Astrocyte (in vitro differentiated cells and primary cell): ENCODE results near the gene TMEM236. TPM values are rescaled to one million over a fixed set of nuclear protein-coding genes. Genes with fewer than 3 reads are reported as not detected.

Source experiments
- DNase-seq: peaks from one replicate; pipeline ENCODE4 v3.0.0-alpha.2; 2010; ENCODE audit warnings: low read depth
- FAIRE-seq: peaks from 2 replicates; lab custom pipeline; 2011; peaks lifted over from hg19 to GRCh38; lab: Jason Lieb, UNC
- H2AFZ ChIP-seq: 2 replicates; pipeline ENCODE4 v1.6.0; 2012; ENCODE audit warnings: low read depth, low read length, inconsistent platforms
- H3K27ac ChIP-seq: 2 replicates; pipeline ENCODE4 v1.5.1; 2011; ENCODE audit warnings: low read depth, low read length, inconsistent platforms
- H3K27me3 ChIP-seq: 2 replicates; pipeline ENCODE4 v1.6.0; 2011; ENCODE audit warnings: low read length, inconsistent platforms; ENCODE audit not compliant: insufficient read depth
- H3K36me3 ChIP-seq: 2 replicates; pipeline ENCODE4 v1.5.1; 2011; ENCODE audit warnings: low read length, inconsistent platforms; ENCODE audit not compliant: insufficient read depth
- H3K4me1 ChIP-seq: 2 replicates; pipeline ENCODE4 v1.5.1; 2011; ENCODE audit warnings: low read length, inconsistent platforms; ENCODE audit not compliant: insufficient read depth
- H3K4me2 ChIP-seq: 2 replicates; pipeline ENCODE4 v1.6.0; 2012; ENCODE audit warnings: low read length, inconsistent platforms
- H3K4me3 ChIP-seq: 2 replicates; pipeline ENCODE4 v1.5.1; 2011; ENCODE audit warnings: low read depth, mild to moderate bottlenecking, low read length, inconsistent platforms; ENCODE audit not compliant: insufficient read depth
- H3K79me2 ChIP-seq: 2 replicates; pipeline ENCODE4 v1.6.0; 2012; ENCODE audit warnings: mild to moderate bottlenecking, low read length, inconsistent platforms; ENCODE audit not compliant: insufficient read depth
- H3K9ac ChIP-seq: 2 replicates; pipeline ENCODE4 v1.6.0; 2012; ENCODE audit warnings: mild to moderate bottlenecking, low read length, inconsistent platforms
- H3K9me3 ChIP-seq: 2 replicates; pipeline ENCODE4 v1.5.1; 2012; ENCODE audit warnings: low read depth, mild to moderate bottlenecking, low read length, inconsistent platforms; ENCODE audit not compliant: insufficient read depth
- H4K20me1 ChIP-seq: 2 replicates; pipeline ENCODE4 v1.6.0; 2012; ENCODE audit warnings: low read length, inconsistent platforms; ENCODE audit not compliant: insufficient read depth
- H3K27ac Mint-ChIP-seq: one replicate; pipeline ENCODE4 v1.8.0; 2021; ENCODE audit warnings: mild to moderate bottlenecking, mixed read lengths; ENCODE audit not compliant: unreplicated experiment
- H3K27me3 Mint-ChIP-seq: one replicate; pipeline ENCODE4 v1.8.0; 2021; ENCODE audit warnings: low read depth, mixed read lengths; ENCODE audit not compliant: unreplicated experiment
- H3K36me3 Mint-ChIP-seq: one replicate; pipeline ENCODE4 v1.8.0; 2021; ENCODE audit warnings: low read depth, mixed read lengths; ENCODE audit not compliant: unreplicated experiment
- H3K4me1 Mint-ChIP-seq: one replicate; pipeline ENCODE4 v1.8.0; 2021; ENCODE audit warnings: low read depth, mixed read lengths; ENCODE audit not compliant: unreplicated experiment
- H3K4me3 Mint-ChIP-seq: one replicate; pipeline ENCODE4 v1.8.0; 2021; ENCODE audit warnings: mild to moderate bottlenecking, moderate library complexity, mixed read lengths; ENCODE audit not compliant: unreplicated experiment
- H3K9me3 Mint-ChIP-seq: one replicate; pipeline ENCODE4 v1.8.0; 2021; ENCODE audit warnings: mild to moderate bottlenecking, mixed read lengths; ENCODE audit not compliant: unreplicated experiment
- EZH2 ChIP-seq: IDR thresholded peaks from 2 replicates; pipeline ENCODE4 v1.6.1; 2012; ENCODE audit warnings: mild to moderate bottlenecking, low read length, inconsistent platforms; ENCODE audit not compliant: insufficient read depth
- total RNA-seq: library from RNA; stranded (reverse); gene quantifications from 2 replicates; pipeline ENCODE4 v1.2.1, GENCODE V29; 2021
- TF ChIP-seq, protein P1 (sequence below): IDR thresholded peaks from 2 replicates; pipeline ENCODE4 v1.5.1; 2011; ENCODE audit warnings: low read depth, mild to moderate bottlenecking, inconsistent platforms, low read length, moderate library complexity; ENCODE audit not compliant: insufficient read depth

The TMEM236 gene
- total RNA-seq, 1 donor from 2014 or later, result 0.43 TPM

DNA sequence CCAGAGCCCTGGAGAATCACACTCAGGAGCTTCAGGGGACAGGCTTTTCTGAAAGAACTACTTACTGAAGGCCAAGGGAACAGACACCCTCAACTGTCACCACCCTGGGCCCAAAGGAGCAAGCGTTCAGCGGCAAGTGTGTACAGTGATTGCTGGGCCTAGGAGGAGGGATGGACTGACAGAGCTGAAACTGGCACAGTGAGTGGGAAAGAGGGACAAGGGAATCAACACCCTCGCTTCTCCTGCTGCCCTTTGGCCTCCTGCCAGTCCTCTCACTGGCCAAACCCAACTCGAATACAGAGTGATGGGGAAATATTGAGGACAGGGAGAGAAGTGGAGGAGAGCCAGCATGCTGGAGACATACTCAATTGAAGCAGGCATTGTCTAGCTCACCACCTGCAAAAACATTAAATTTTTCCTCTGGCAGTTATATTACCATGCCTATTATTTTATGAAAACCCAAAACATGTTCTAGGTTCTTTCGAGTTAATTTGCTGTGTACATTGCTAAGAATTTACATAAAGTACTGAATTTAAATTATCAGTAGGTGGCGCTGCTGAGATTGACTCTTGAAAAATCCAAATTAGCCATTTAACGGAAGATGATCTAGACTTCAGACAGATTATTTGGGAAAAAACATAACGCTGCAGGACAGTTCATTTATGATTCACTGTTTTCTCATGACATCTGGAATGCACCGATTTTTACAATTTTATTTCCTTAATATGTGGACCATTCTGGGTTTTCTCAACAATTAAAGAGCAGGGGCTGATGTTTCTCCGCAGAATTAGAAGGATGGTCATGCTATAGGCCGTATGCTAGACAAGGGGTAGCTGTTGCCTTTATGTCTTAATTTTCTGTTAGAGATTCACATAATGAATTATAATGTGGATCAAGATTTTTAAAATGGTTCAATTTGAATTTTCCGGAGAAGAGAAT is 14.7 kb upstream of the TMEM236 start:
- no peak overlapping the region for H3K4me3 Mint-ChIP-seq
- peak; percentile 78 for FAIRE-seq
- H3K27ac ChIP-seq, result no peak overlapping the region

DNA sequence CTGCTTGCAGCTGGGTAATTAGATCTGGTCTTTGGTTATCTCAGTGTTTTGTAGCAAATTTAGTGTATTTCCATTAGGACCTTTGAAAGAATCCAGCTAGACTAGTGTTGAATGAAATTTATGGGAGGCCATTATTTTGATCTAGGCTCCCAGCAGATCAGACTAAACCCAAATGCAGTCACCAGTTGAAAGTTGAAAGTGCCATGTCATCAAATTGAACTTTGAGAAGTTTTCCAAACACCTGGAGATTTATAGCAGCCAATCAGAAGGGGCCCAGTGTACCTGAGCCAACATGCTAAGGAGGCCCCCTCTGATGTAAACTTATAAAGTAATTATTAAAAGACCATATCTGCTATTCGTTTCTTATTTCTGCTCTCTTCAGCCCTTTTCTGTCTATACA is 11.3 kb upstream of the TMEM236 start:
- DNase-seq, result no peak
- no peaks in the 10 kb centered on the region for H3K27me3 ChIP-seq
- H3K27ac ChIP-seq, result no peak overlapping the region
- H3K79me2 ChIP-seq, result no peaks in the 10 kb centered on the region
- no peak overlapping the region for H3K4me2 ChIP-seq
- TF ChIP-seq EZH2, result no peak
- TF ChIP-seq, protein P1, sequence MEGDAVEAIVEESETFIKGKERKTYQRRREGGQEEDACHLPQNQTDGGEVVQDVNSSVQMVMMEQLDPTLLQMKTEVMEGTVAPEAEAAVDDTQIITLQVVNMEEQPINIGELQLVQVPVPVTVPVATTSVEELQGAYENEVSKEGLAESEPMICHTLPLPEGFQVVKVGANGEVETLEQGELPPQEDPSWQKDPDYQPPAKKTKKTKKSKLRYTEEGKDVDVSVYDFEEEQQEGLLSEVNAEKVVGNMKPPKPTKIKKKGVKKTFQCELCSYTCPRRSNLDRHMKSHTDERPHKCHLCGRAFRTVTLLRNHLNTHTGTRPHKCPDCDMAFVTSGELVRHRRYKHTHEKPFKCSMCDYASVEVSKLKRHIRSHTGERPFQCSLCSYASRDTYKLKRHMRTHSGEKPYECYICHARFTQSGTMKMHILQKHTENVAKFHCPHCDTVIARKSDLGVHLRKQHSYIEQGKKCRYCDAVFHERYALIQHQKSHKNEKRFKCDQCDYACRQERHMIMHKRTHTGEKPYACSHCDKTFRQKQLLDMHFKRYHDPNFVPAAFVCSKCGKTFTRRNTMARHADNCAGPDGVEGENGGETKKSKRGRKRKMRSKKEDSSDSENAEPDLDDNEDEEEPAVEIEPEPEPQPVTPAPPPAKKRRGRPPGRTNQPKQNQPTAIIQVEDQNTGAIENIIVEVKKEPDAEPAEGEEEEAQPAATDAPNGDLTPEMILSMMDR, result no peak
- Mint-ChIP-seq H3K36me3 (peaks cover 2% of the 10 kb centered on the region), H3K27ac (no peak overlapping the region), H3K27me3 (no peaks in the 10 kb centered on the region), H3K4me1 (peaks cover 15% of the 10 kb centered on the region), H3K9me3 (no peaks in the 10 kb centered on the region), H3K4me3 (no peak overlapping the region)
- no peaks in the 10 kb centered on the region for H3K4me1 ChIP-seq
- no peak overlapping the region for H3K4me3 ChIP-seq
- FAIRE-seq, result no peak
- H3K36me3 ChIP-seq, result no peaks in the 10 kb centered on the region
- no peaks in the 10 kb centered on the region for H4K20me1 ChIP-seq
- no peak overlapping the region for H2AFZ ChIP-seq
- H3K9me3 ChIP-seq, result no peaks in the 10 kb centered on the region
- H3K9ac ChIP-seq, result no peak overlapping the region

More for the DNA sequence above, 14.7 kb upstream of the TMEM236 start:
- H4K20me1 ChIP-seq, result no peaks in the 10 kb centered on the region
- no peaks in the 10 kb centered on the region for H3K9me3 ChIP-seq
- no peak overlapping the region for H3K9ac ChIP-seq
- DNase-seq, result peak; percentile 22
- Mint-ChIP-seq H3K27ac (no peak overlapping the region), H3K27me3 (no peaks in the 10 kb centered on the region), H3K4me1 (no peaks in the 10 kb centered on the region), H3K9me3 (no peaks in the 10 kb centered on the region), H3K36me3 (peaks cover 3% of the 10 kb centered on the region)
- no peak overlapping the region for H3K4me2 ChIP-seq
- no peaks in the 10 kb centered on the region for H3K4me1 ChIP-seq
- TF ChIP-seq, protein P1, result peak; percentile 74
- no peak for TF ChIP-seq EZH2
- H3K79me2 ChIP-seq, result no peaks in the 10 kb centered on the region
- no peaks in the 10 kb centered on the region for H3K27me3 ChIP-seq
- no peaks in the 10 kb centered on the region for H3K36me3 ChIP-seq
- H3K4me3 ChIP-seq, result no peak overlapping the region
- H2AFZ ChIP-seq, result no peak overlapping the region

DNA sequence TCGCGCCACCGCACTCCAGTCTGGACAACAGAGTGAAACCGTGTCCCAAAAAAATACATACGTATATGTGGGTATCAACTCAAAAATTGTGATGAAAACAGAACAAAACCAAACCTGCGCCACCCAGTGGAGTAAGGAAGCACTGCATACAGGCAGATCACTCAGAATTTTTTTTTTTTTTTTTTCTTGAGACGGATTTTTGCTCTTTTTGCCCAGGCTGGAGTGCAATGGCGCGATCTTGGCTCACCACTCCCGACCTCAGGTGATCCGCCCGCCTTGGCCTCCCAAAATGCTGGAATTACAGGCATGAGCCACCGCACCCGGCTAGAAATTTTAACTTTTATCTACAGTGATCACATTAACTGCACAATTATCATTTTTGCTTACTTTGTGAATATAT is 9.1 kb upstream of the TMEM236 start:
- no peak overlapping the region for H3K4me3 Mint-ChIP-seq
- H3K36me3 ChIP-seq, result no peaks in the 10 kb centered on the region
- H3K9ac ChIP-seq, result no peak overlapping the region
- TF ChIP-seq, protein P1, result peak; percentile 82
- no peak for TF ChIP-seq EZH2
- no peaks in the 10 kb centered on the region for H3K4me1 ChIP-seq
- peak overlapping the region; percentile 7 for H2AFZ ChIP-seq
- no peaks in the 10 kb centered on the region for H3K79me2 ChIP-seq
- DNase-seq (peak; percentile 15), FAIRE-seq (peak; percentile 9)
- H3K36me3 Mint-ChIP-seq, result peaks cover 2% of the 10 kb centered on the region
- H4K20me1 ChIP-seq, result no peaks in the 10 kb centered on the region
- H3K27me3 ChIP-seq, result no peaks in the 10 kb centered on the region
- no peak overlapping the region for H3K27ac ChIP-seq
- H3K9me3 ChIP-seq, result no peaks in the 10 kb centered on the region
- no peak overlapping the region for H3K27ac Mint-ChIP-seq
- peaks cover 15% of the 10 kb centered on the region for H3K4me1 Mint-ChIP-seq
- no peak overlapping the region for H3K4me3 ChIP-seq
- H3K9me3 Mint-ChIP-seq, result no peaks in the 10 kb centered on the region
- H3K4me2 ChIP-seq, result peak overlapping the region; percentile 74
- H3K27me3 Mint-ChIP-seq, result no peaks in the 10 kb centered on the region
